ENCODE data around the gene BTNL2.

DNA sequence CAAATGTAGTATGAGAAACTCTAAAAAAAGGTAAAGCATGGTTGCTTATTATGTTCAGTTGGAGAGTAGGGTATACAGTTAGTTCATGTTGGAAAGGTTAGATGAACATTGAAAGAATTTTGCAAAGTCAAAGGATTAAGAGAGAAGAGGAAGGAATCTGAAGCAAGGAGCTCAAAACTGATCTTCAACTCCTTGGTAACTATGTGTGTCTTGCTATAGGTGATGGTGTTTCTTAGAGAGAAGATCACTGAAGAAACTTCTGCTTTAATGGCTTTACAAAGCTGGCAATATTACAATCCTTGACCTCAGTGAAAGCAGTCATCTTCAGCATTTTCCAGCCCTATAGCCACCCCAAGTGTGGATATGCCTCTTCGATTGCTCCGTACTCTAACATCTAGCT, 37.5 kb upstream of the BTNL2 start:
- TF ChIP-seq, protein P1, sequence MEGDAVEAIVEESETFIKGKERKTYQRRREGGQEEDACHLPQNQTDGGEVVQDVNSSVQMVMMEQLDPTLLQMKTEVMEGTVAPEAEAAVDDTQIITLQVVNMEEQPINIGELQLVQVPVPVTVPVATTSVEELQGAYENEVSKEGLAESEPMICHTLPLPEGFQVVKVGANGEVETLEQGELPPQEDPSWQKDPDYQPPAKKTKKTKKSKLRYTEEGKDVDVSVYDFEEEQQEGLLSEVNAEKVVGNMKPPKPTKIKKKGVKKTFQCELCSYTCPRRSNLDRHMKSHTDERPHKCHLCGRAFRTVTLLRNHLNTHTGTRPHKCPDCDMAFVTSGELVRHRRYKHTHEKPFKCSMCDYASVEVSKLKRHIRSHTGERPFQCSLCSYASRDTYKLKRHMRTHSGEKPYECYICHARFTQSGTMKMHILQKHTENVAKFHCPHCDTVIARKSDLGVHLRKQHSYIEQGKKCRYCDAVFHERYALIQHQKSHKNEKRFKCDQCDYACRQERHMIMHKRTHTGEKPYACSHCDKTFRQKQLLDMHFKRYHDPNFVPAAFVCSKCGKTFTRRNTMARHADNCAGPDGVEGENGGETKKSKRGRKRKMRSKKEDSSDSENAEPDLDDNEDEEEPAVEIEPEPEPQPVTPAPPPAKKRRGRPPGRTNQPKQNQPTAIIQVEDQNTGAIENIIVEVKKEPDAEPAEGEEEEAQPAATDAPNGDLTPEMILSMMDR (IDR thresholded peaks at IDR 0.05; ENCODE audit: insufficient read depth, low read depth, low read length), result no peak
- TF ChIP-seq EZH2 (IDR thresholded peaks at IDR 0.05; ENCODE audit: insufficient read depth, low read length), result no peak
